OCI-LY1 (cell line): Measurements from ENCODE around the gene TRIO.

Experiments used
- H2AFZ ChIP-seq: fragments of 200-600 bp; sonication (generic), shearing (Covaris generic); 2 replicates; pipeline ENCODE4 v1.6.0; 2014; ENCODE audit warnings: antibody characterized with exemption, mild to moderate bottlenecking, low read length
- H3F3A ChIP-seq: fragments of 200-600 bp; sonication (generic), shearing (Covaris generic); 2 replicates; pipeline ENCODE4 v1.6.0; 2014; ENCODE audit warnings: mild to moderate bottlenecking, antibody characterized with exemption, low read length, moderate library complexity; ENCODE audit not compliant: insufficient read depth
- H3K27ac ChIP-seq: fragments of 200-600 bp; sonication (generic); 2 replicates; pipeline ENCODE4 v1.5.1; 2014; ENCODE audit warnings: low read length, mixed run types, mild to moderate bottlenecking, low read depth; ENCODE audit not compliant: poor library complexity, severe bottlenecking
- H3K27me3 ChIP-seq: fragments of 200-600 bp; sonication (generic); 2 replicates; pipeline ENCODE4 v1.6.0; 2014; ENCODE audit warnings: antibody characterized with exemption, mild to moderate bottlenecking, low read length, moderate library complexity; ENCODE audit not compliant: insufficient read depth
- H3K36me3 ChIP-seq: fragments of 200-600 bp; sonication (generic); 2 replicates; pipeline ENCODE4 v1.6.1; 2014; ENCODE audit warnings: mild to moderate bottlenecking, antibody characterized with exemption, low read length, moderate library complexity, mixed read lengths; ENCODE audit not compliant: insufficient read depth
- H3K4me1 ChIP-seq: fragments of 200-600 bp; sonication (generic); 2 replicates; pipeline ENCODE4 v1.5.1; 2014; ENCODE audit warnings: mild to moderate bottlenecking, low read length, moderate library complexity; ENCODE audit not compliant: insufficient read depth, severe bottlenecking
- H3K4me2 ChIP-seq: fragments of 200-600 bp; sonication (generic), shearing (Covaris generic); 2 replicates; pipeline ENCODE4 v1.6.1; 2014; ENCODE audit warnings: low read length
- H3K4me3 ChIP-seq: fragments of 200-600 bp; sonication (generic); 2 replicates; pipeline ENCODE4 v1.5.1; 2014; ENCODE audit warnings: low read length, low read depth, mild to moderate bottlenecking, mixed read lengths; ENCODE audit not compliant: poor library complexity, severe bottlenecking
- H3K79me2 ChIP-seq: fragments of 200-600 bp; shearing (Covaris generic); 2 replicates; pipeline ENCODE4 v1.6.1; 2016; ENCODE audit warnings: mixed run types, low read length, mixed read lengths; ENCODE audit not compliant: insufficient read depth
- H3K9ac ChIP-seq: fragments of 200-600 bp; sonication (generic), shearing (Covaris generic); 2 replicates; pipeline ENCODE4 v1.6.1; 2014; ENCODE audit warnings: mild to moderate bottlenecking, low read length, mixed read lengths
- H3K9me2 ChIP-seq: fragments of 200-600 bp; sonication (generic), shearing (Covaris generic); 2 replicates; pipeline ENCODE4 v1.6.1; 2014; ENCODE audit warnings: low read depth, mild to moderate bottlenecking, low read length, mixed read lengths
- H3K9me3 ChIP-seq: fragments of 200-600 bp; shearing (Covaris generic); 2 replicates; pipeline ENCODE4 v1.6.1; 2014; ENCODE audit warnings: low read length, mixed read lengths
- H4K20me1 ChIP-seq: fragments of 200-600 bp; sonication (generic), shearing (Covaris generic); 2 replicates; pipeline ENCODE4 v1.6.0; 2016; ENCODE audit warnings: mild to moderate bottlenecking, low read length; ENCODE audit not compliant: insufficient read depth
- CTCF ChIP-seq: fragments of 200-600 bp; sonication (generic), shearing (Covaris generic); IDR thresholded peaks from 2 replicates; pipeline ENCODE4 v1.5.1; 2017; ENCODE audit warnings: mild to moderate bottlenecking, antibody characterized with exemption, low read length, moderate library complexity, mixed read lengths
- EZH2 ChIP-seq: fragments of 200-600 bp; sonication (generic), shearing (Covaris generic); IDR thresholded peaks from 2 replicates; pipeline ENCODE4 v1.8.0; 2017; ENCODE audit warnings: borderline replicate concordance, mixed run types, mild to moderate bottlenecking, antibody characterized with exemption, low read length, moderate library complexity, mixed read lengths

Gene TRIO

GRCh38 chr5:14266171-14266570, 123.0 kb downstream of the TRIO start:
- Histone ChIP-seq H3K4me3 (no peak overlapping the region), H3K79me2 (no peaks in the 10 kb centered on the region), H3K4me2 (no peak overlapping the region), H3K36me3 (no peaks in the 10 kb centered on the region), H3F3A (no peaks in the 10 kb centered on the region), H3K9me2 (no peaks in the 10 kb centered on the region), H2AFZ (no peak overlapping the region), H3K27me3 (no peaks in the 10 kb centered on the region), H3K9ac (no peak overlapping the region), H3K27ac (no peak overlapping the region), H3K4me1 (no peaks in the 10 kb centered on the region), H3K9me3 (no peaks in the 10 kb centered on the region), H4K20me1 (no peaks in the 10 kb centered on the region)
- TF ChIP-seq EZH2 (no peak), CTCF (no peak)

- H4K20me1 ChIP-seq = no peaks in the 10 kb centered on the region
- TF ChIP-seq EZH2 (no peak), CTCF (no peak)
- no peaks in the 10 kb centered on the region for H3K9me2 ChIP-seq
- no peaks in the 10 kb centered on the region for H3K27me3 ChIP-seq
- H3K27ac ChIP-seq = no peak overlapping the region
- H3K9ac ChIP-seq = no peak overlapping the region
- no peak overlapping the region for H3K4me2 ChIP-seq
- no peak overlapping the region for H2AFZ ChIP-seq
- no peak overlapping the region for H3K4me3 ChIP-seq
- H3K36me3 ChIP-seq = no peaks in the 10 kb centered on the region
- H3K9me3 ChIP-seq = no peaks in the 10 kb centered on the region
- H3K79me2 ChIP-seq = no peaks in the 10 kb centered on the region
- no peaks in the 10 kb centered on the region for H3F3A ChIP-seq
- no peaks in the 10 kb centered on the region for H3K4me1 ChIP-seq
These were observed 123.5 kb downstream of the TRIO start for GRCh38 chr5:14266686-14267085.

GRCh38 chr5:14267166-14267838, 124.2 kb downstream of the TRIO start:
- Histone ChIP-seq H3K9me3 (no peaks in the 10 kb centered on the region), H3K36me3 (no peaks in the 10 kb centered on the region), H3K4me1 (no peaks in the 10 kb centered on the region), H3K9me2 (no peaks in the 10 kb centered on the region), H3F3A (no peaks in the 10 kb centered on the region), H3K4me3 (no peak overlapping the region), H3K79me2 (no peaks in the 10 kb centered on the region), H3K27ac (no peak overlapping the region), H3K9ac (no peak overlapping the region), H3K27me3 (no peaks in the 10 kb centered on the region), H3K4me2 (no peak overlapping the region), H2AFZ (no peak overlapping the region), H4K20me1 (no peaks in the 10 kb centered on the region)
- TF ChIP-seq EZH2 = no peak
- TF ChIP-seq CTCF = no peak
